Brain microvascular endothelial cell (primary cell): ENCODE measurements around the gene CORO2A.
"Not testable (repeated sequence)": the region's sequence is repeated elsewhere in the genome, so short reads cannot be mapped to it uniquely, and the experiment has no call there.

Experiments
- DNase-seq: peaks from one replicate; pipeline ENCODE4 v3.0.0-alpha.2; 2020
- H3K27ac ChIP-seq: fragments of 250-450 bp; sonication (Bioruptor Pico); 2 replicates; pipeline ENCODE4 v1.5.1; 2020; ENCODE audit warnings: mild to moderate bottlenecking, moderate library complexity
- H3K27me3 ChIP-seq: fragments of 250-450 bp; sonication (Bioruptor Pico); replicated peaks from 2 replicates; pipeline ENCODE4 v1.5.1; 2020; ENCODE audit warnings: mild to moderate bottlenecking
- H3K36me3 ChIP-seq: fragments of 250-450 bp; sonication (Bioruptor Pico); replicated peaks from 2 replicates; pipeline ENCODE4 v1.5.1; 2020; ENCODE audit warnings: mild to moderate bottlenecking
- H3K4me3 ChIP-seq: 2 replicates; pipeline ENCODE4 v1.5.1; 2011; ENCODE audit warnings: low read depth, mild to moderate bottlenecking, control low read depth, low read length, moderate library complexity
- in situ Hi-C: cut with HindIII; loops from 2 replicates; pipeline ENCODE4 v1.10.0; 2017; ENCODE audit warnings: low sequenced_read_pairs, low pct_ligation_motif_present
- TF ChIP-seq, protein P1 (sequence below): IDR thresholded peaks from 2 replicates; pipeline ENCODE4 v1.5.1; 2011; ENCODE audit warnings: low read depth, mild to moderate bottlenecking, moderate library complexity, low read length, control low read depth, inconsistent platforms; ENCODE audit errors: missing control alignments

The CORO2A gene

GRCh38 chr9:98092613-98092931 lies 99.9 kb downstream of the CORO2A start:
- in situ Hi-C loops, result no loop called here
- no peak for DNase-seq
- H3K4me3 ChIP-seq, result no peak overlapping the region
- no peaks in the 10 kb centered on the region for H3K27me3 ChIP-seq
- TF ChIP-seq, protein P1, sequence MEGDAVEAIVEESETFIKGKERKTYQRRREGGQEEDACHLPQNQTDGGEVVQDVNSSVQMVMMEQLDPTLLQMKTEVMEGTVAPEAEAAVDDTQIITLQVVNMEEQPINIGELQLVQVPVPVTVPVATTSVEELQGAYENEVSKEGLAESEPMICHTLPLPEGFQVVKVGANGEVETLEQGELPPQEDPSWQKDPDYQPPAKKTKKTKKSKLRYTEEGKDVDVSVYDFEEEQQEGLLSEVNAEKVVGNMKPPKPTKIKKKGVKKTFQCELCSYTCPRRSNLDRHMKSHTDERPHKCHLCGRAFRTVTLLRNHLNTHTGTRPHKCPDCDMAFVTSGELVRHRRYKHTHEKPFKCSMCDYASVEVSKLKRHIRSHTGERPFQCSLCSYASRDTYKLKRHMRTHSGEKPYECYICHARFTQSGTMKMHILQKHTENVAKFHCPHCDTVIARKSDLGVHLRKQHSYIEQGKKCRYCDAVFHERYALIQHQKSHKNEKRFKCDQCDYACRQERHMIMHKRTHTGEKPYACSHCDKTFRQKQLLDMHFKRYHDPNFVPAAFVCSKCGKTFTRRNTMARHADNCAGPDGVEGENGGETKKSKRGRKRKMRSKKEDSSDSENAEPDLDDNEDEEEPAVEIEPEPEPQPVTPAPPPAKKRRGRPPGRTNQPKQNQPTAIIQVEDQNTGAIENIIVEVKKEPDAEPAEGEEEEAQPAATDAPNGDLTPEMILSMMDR, result no peak
- no peak overlapping the region for H3K27ac ChIP-seq
- no peaks in the 10 kb centered on the region for H3K36me3 ChIP-seq

DNA sequence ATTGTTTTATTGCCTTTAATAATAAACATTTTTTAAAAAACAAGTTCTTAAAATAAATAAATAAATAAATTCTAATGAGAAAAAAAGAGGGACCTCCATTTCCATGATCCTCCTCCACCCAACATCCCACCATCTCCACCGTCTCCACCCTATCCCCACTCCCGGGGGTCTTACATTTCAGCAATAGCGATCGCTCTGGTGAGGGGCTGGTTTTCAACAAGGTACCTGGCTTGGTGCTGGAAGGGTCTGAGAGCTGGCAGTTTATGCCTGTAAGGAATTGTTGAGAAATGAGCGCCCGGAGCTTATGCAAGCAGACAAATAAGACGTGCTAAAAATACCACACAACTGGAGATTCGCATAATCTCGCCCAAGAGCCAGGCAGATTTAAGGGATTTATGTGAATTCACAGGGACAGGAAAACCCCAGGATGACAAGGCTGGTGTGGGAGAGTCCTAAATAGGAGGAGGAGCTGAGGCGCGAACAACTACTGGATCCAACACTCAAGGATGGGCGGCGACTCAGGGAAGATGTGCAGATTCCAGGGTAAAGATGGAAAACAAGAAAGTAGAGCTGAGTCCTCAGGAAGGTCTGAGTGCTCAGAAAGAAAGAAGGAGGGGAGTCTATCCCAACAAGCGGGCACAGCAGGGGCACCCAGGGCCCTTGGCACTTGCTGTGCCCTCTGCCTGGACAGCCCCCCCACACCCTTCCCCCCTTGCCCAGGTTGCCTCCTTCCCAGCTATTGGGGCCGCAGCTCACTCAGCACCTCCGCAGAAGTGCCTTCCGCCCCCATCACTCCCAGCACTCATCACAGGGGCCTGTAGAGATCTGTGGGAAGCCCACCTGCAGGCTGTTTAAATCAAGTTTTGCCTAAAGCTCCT lies 100.5 kb downstream of the CORO2A start:
- TF ChIP-seq, protein P1, result no peak
- H3K36me3 ChIP-seq, result no peaks in the 10 kb centered on the region
- no peak overlapping the region for H3K27ac ChIP-seq
- peak; percentile 41 for DNase-seq
- H3K4me3 ChIP-seq, result no peak overlapping the region
- H3K27me3 ChIP-seq, result no peaks in the 10 kb centered on the region
- in situ Hi-C loops, result no loop called here

GRCh38 chr9:98090674-98091073 lies 101.8 kb downstream of the CORO2A start:
- DNase-seq, in situ Hi-C loops, H3K4me3 ChIP-seq, H3K36me3 ChIP-seq, H3K27me3 ChIP-seq, H3K27ac ChIP-seq: not testable (repeated sequence)
- TF ChIP-seq, protein P1, result peak; percentile 20

DNA sequence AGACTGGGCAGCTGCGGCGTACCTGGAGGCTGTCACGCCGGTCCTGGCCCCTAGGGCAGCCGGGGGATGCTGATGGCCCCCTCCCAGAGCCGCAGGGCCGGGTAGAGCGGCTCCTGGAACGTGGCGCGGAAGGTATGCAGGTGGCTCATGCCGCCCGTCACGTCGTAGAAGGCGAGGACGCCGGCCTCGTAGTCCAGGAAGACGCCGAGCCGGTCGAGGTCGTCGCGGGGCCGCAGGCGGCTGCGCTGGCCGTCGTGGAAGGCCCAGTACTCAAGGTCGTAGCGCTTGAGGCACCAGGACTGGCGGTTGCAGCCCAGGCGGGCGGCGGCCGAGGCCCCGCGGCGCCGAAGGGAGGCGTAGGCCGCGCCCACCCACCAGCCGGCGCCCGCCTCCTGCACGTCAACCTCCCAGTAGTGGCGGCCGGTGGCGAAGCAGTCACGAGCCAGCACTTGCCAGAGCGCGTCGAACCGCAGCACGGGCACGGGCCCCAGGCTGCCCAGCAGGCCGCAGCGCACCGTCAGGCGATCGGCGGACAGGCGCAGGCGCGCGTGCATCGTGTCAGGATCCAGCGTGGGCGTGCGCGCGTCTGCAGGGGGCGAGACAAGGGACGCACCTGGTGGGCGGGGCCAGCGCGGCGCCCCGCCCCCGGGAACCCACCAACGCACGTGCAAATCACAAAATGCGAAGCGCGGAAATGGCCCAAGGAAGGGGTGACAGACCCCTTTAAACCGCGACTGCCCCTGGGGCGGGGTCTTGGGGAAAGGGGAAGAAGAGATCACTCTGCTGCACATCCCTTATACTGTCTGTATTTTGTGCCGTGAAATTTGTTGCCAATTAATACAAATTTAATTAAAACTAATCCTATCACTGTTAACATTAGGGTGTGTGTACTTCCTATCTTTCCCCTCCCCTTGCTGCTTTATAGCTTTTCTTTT lies 104.8 kb downstream of the CORO2A start:
- peaks cover 21% of the 10 kb centered on the region for H3K36me3 ChIP-seq
- in situ Hi-C loops, result no loop called here
- H3K4me3 ChIP-seq, result peak overlapping the region; percentile 41
- DNase-seq, result peak; percentile 39
- no peaks in the 10 kb centered on the region for H3K27me3 ChIP-seq
- TF ChIP-seq, protein P1, result peak; percentile 19
- H3K27ac ChIP-seq, result no peak overlapping the region

DNA sequence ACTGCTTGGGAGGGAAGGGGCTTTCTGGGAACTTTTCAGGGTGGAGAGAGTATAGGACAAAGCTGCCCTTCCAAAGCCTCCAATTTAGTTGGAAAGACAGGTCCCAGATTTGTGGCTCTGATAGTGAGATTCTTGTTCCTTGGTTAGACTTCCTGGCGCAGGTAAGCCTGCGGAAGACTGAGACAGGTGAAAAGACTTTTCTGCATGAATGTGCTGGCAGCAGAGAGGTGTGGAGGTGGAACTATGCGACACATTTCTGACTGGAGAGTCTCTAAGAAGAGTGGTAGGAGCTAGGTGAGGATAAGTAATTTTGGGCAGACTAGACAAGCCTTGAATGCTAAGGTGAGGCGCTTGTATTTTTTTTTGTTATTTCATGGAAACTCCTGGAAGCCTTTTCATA lies 106.0 kb downstream of the CORO2A start:
- Histone ChIP-seq H3K27me3 (no peaks in the 10 kb centered on the region), H3K36me3 (peaks cover 33% of the 10 kb centered on the region), H3K27ac (no peak overlapping the region), H3K4me3 (no peak overlapping the region)
- in situ Hi-C loops, result no loop called here
- TF ChIP-seq, protein P1, result no peak
- DNase-seq, result no peak
